Activated CD4-positive, CD25-positive, alpha-beta regulatory T cell treated with anti-CD3 and anti-CD28 coated beads, Interleukin-2, amount 50 U/mL, for 16 hours (primary cell): ENCODE data around the gene ACTR1A.
"Not testable (repeated sequence)": the region's sequence is repeated elsewhere in the genome, so short reads cannot be mapped to it uniquely, and the experiment has no call there.

Experiments used
- DNase-seq: peaks from one replicate; pipeline ENCODE4 v3.0.0-alpha.2; 2020; ENCODE audit warnings: low read depth, low spot score

Gene ACTR1A

GRCh38 chr10:102502337-102503151 lies at the start of gene ACTR1A:
TSS of gene ACTR1A (minus strand) at chr10:102502712. CDS start at chr10:102502647, 65 bp downstream.
- DNase-seq: peak; percentile 92

GRCh38 chr10:102550636-102551210 lies 48.2 kb upstream of the ACTR1A start:
- no peak for DNase-seq

- no peak for DNase-seq
Measured at GRCh38 chr10:102549549-102549948, 47.0 kb upstream of the ACTR1A start.

GRCh38 chr10:102546606-102547320 lies 44.3 kb upstream of the ACTR1A start:
- no peak for DNase-seq

- DNase-seq: no peak
Measured at GRCh38 chr10:102545997-102546396, 43.5 kb upstream of the ACTR1A start.

GRCh38 chr10:102545265-102545871 lies 42.9 kb upstream of the ACTR1A start:
- DNase-seq: no peak

- DNase-seq: no peak
Measured at GRCh38 chr10:102542800-102543418, 40.4 kb upstream of the ACTR1A start.

GRCh38 chr10:102540023-102540422 lies 37.5 kb upstream of the ACTR1A start:
- DNase-seq: no peak

- no peak for DNase-seq
Measured at GRCh38 chr10:102538811-102539210, 36.3 kb upstream of the ACTR1A start.

GRCh38 chr10:102537948-102538347 lies 35.4 kb upstream of the ACTR1A start:
- no peak for DNase-seq

GRCh38 chr10:102537367-102537766 lies 34.9 kb upstream of the ACTR1A start:
- no peak for DNase-seq

- DNase-seq: no peak
Measured at GRCh38 chr10:102535481-102536147, 33.1 kb upstream of the ACTR1A start.

GRCh38 chr10:102534966-102535365 lies 32.5 kb upstream of the ACTR1A start:
- DNase-seq: not testable (repeated sequence)

- DNase-seq: no peak
Measured at GRCh38 chr10:102534333-102534732, 31.8 kb upstream of the ACTR1A start.

GRCh38 chr10:102527546-102527945 lies 25.0 kb upstream of the ACTR1A start:
- no peak for DNase-seq

- no peak for DNase-seq
Measured at GRCh38 chr10:102524746-102525145, 22.2 kb upstream of the ACTR1A start.

GRCh38 chr10:102523250-102524029 lies 20.9 kb upstream of the ACTR1A start:
- DNase-seq: no peak

- DNase-seq: no peak
Measured at GRCh38 chr10:102522874-102523249, 20.4 kb upstream of the ACTR1A start.

- DNase-seq: no peak
Measured at GRCh38 chr10:102519246-102519825, 16.8 kb upstream of the ACTR1A start.

GRCh38 chr10:102517553-102517952 lies 15.0 kb upstream of the ACTR1A start:
- DNase-seq: no peak
